NT2/D1 (cell line): ENCODE results near the gene BCHE.

Experiments
- SUZ12 ChIP-seq: IDR thresholded peaks from 2 replicates; pipeline ENCODE4 v1.6.1; 2011; ENCODE audit not compliant: insufficient read length, insufficient read depth; ENCODE audit errors: extremely low read depth
- YY1 ChIP-seq: IDR thresholded peaks from 2 replicates; pipeline ENCODE4 v1.6.1; 2011; ENCODE audit not compliant: insufficient read length, insufficient read depth
- ZNF274 ChIP-seq: IDR thresholded peaks from 2 replicates; pipeline ENCODE4 v1.6.1; 2011; ENCODE audit warnings: mild to moderate bottlenecking, low read depth, low read length

- TF ChIP-seq YY1 (no peak), SUZ12 (no peak), ZNF274 (no peak)
Observed at GRCh38 chr3:165827883-165828282, 9.3 kb downstream of the BCHE start.
